HG03280 (cell line): ENCODE results near the gene EXOSC1.
"Not testable (repeated sequence)": the region's sequence is repeated elsewhere in the genome, so short reads cannot be mapped to it uniquely, and the experiment has no call there.

Experiments used
- ATAC-seq: cut with Tn5 transposase; IDR thresholded peaks from one replicate; pipeline ENCODE4 v1.9.1; 2021; ENCODE audit warnings: mild to moderate bottlenecking, moderate library complexity; ENCODE audit not compliant: unreplicated experiment

Gene EXOSC1

GRCh38 chr10:97411406-97411805 lies 34.4 kb downstream of the EXOSC1 start:
- no peak for ATAC-seq

- ATAC-seq: no peak
These were observed 37.3 kb downstream of the EXOSC1 start for GRCh38 chr10:97408496-97408992.

- no peak for ATAC-seq
These were observed 37.9 kb downstream of the EXOSC1 start for GRCh38 chr10:97407952-97408248.

GRCh38 chr10:97407211-97407951 lies 38.4 kb downstream of the EXOSC1 start:
- peak; percentile 91 for ATAC-seq

- not testable (repeated sequence) for ATAC-seq
These were observed 39.3 kb downstream of the EXOSC1 start for GRCh38 chr10:97406483-97406882.

- no peak for ATAC-seq
These were observed 39.7 kb downstream of the EXOSC1 start for GRCh38 chr10:97406064-97406463.

GRCh38 chr10:97404044-97404443 lies 41.8 kb downstream of the EXOSC1 start:
- no peak for ATAC-seq

GRCh38 chr10:97401455-97401919 lies 44.3 kb downstream of the EXOSC1 start:
- no peak for ATAC-seq

GRCh38 chr10:97400665-97401454 lies 44.9 kb downstream of the EXOSC1 start, which contains the start of gene RRP12:
Gene RRP12 (minus strand): TSS chr10:97401340. CDS start chr10:97401231, 109 bp downstream.
- peak; percentile 93 for ATAC-seq

GRCh38 chr10:97399843-97400545 lies 45.8 kb downstream of the EXOSC1 start:
- ATAC-seq: peak; percentile 38

GRCh38 chr10:97396056-97396455 lies 49.8 kb downstream of the EXOSC1 start:
- ATAC-seq: no peak

GRCh38 chr10:97393034-97393573 lies 52.7 kb downstream of the EXOSC1 start:
- ATAC-seq: no peak

- ATAC-seq: no peak
These were observed 55.7 kb downstream of the EXOSC1 start for GRCh38 chr10:97390091-97390490.

- ATAC-seq: no peak
These were observed 57.7 kb downstream of the EXOSC1 start for GRCh38 chr10:97388152-97388551.
